OCI-LY7 (cell line): ENCODE data around the gene CENPN. TPM values are rescaled to one million over a fixed set of nuclear protein-coding genes. Genes with fewer than 3 reads are reported as not detected.

ENCODE experiments used
- BruUV-seq: library from RNA; stranded (reverse); fragments of 400-500 nt; replicated peaks from 2 replicates; lab custom pipeline; 2021; lab: Mats Ljungman, UMichigan
- CTCF ChIA-PET: fragments of 300-600 bp; sonication (Branson Sonifier 250); formaldehyde crosslinking; loops from one replicate; lab custom pipeline; 2022; ENCODE audit warnings: antibody characterized with exemption; ENCODE audit not compliant: unreplicated experiment; lab: Charles Lee
- POLR2A ChIA-PET: fragments of 300-600 bp; sonication (Branson Sonifier 250); formaldehyde crosslinking; loops from one replicate; lab custom pipeline; 2022; ENCODE audit warnings: antibody characterized with exemption; lab: Charles Lee
- DNase-seq: peaks from one replicate; pipeline ENCODE4 v3.0.0-alpha.2; 2015; ENCODE audit warnings: low spot score
- H2AFZ ChIP-seq: fragments of 200-600 bp; sonication (generic), shearing (Covaris generic); 2 replicates; pipeline ENCODE4 v1.6.1; 2014; ENCODE audit warnings: mild to moderate bottlenecking, antibody characterized with exemption, low read length, moderate library complexity
- H3K27ac ChIP-seq: fragments of 200-600 bp; sonication (generic); 2 replicates; pipeline ENCODE4 v1.5.1; 2014; ENCODE audit warnings: mixed run types, low read depth, mild to moderate bottlenecking, moderate library complexity, low read length, inconsistent platforms; ENCODE audit not compliant: poor library complexity, severe bottlenecking
- H3K36me3 ChIP-seq: fragments of 200-600 bp; sonication (generic); 2 replicates; pipeline ENCODE4 v1.6.1; 2014; ENCODE audit warnings: mild to moderate bottlenecking, antibody characterized with exemption, low read length, moderate library complexity, mixed read lengths; ENCODE audit not compliant: insufficient read depth
- H3K4me1 ChIP-seq: fragments of 200-600 bp; sonication (generic); 2 replicates; pipeline ENCODE4 v1.5.1; 2014; ENCODE audit warnings: mild to moderate bottlenecking, low read length; ENCODE audit not compliant: insufficient read depth, poor library complexity, severe bottlenecking
- H3K4me2 ChIP-seq: fragments of 200-600 bp; sonication (generic); 2 replicates; pipeline ENCODE4 v1.6.1; 2014; ENCODE audit warnings: mild to moderate bottlenecking, low read length
- H3K4me3 ChIP-seq: fragments of 200-600 bp; sonication (generic); 2 replicates; pipeline ENCODE4 v1.5.1; 2014; ENCODE audit warnings: mild to moderate bottlenecking, low read depth, low read length; ENCODE audit not compliant: poor library complexity, severe bottlenecking
- H3K79me2 ChIP-seq: fragments of 200-600 bp; sonication (generic); 2 replicates; pipeline ENCODE4 v1.6.1; 2016; ENCODE audit warnings: low read depth, mild to moderate bottlenecking, low read length, moderate library complexity, mixed read lengths; ENCODE audit not compliant: insufficient read depth
- H3K9me2 ChIP-seq: fragments of 200-600 bp; sonication (generic); 2 replicates; pipeline ENCODE4 v1.6.1; 2016; ENCODE audit warnings: mild to moderate bottlenecking, low read length, mixed read lengths; ENCODE audit not compliant: insufficient read depth
- H3K9me3 ChIP-seq: fragments of 200-600 bp; sonication (generic); 2 replicates; pipeline ENCODE4 v1.6.1; 2014; ENCODE audit warnings: mild to moderate bottlenecking, mixed run types, low read length, mixed read lengths
- H4K20me1 ChIP-seq: fragments of 200-600 bp; sonication (generic); 2 replicates; pipeline ENCODE4 v1.6.1; 2014; ENCODE audit warnings: mild to moderate bottlenecking, antibody characterized with exemption, low read length, moderate library complexity, mixed read lengths; ENCODE audit not compliant: insufficient read depth
- EZH2phosphoT487 ChIP-seq: fragments of 200-600 bp; sonication (generic); IDR thresholded peaks from 2 replicates; pipeline ENCODE4 v1.6.1; 2018; ENCODE audit warnings: low read depth, borderline replicate concordance, mild to moderate bottlenecking, mixed run types, antibody characterized with exemption, low read length, moderate library complexity, mixed read lengths
- intact Hi-C: fragments of 100-400 bp; cut with micrococcal nuclease; formaldehyde crosslinking; loops from one replicate; pipeline ENCODE4 v1.10.0; 2022; ENCODE audit not compliant: unreplicated experiment
- total RNA-seq, 2 experiments: library from RNA; depleted of rRNA in 1 of 2; stranded (reverse); fragments of >200 nt in 1 of 2; shearing (Covaris generic) in 1 of 2; gene quantifications; 2 replicates each; pipeline ENCODE4 v1.2.3, GENCODE V29; 2014 to 2022
- TF ChIP-seq, protein P1 (sequence below): fragments of 200-600 bp; sonication (generic); conservative IDR thresholded peaks from 2 replicates; pipeline ENCODE4 v1.5.1; 2014; ENCODE audit warnings: mild to moderate bottlenecking, antibody characterized with exemption, low read length, moderate library complexity, mixed read lengths

The CENPN gene
- total RNA-seq, 2 experiments from 2014 or later = 51.8 to 52.4 TPM

DNA sequence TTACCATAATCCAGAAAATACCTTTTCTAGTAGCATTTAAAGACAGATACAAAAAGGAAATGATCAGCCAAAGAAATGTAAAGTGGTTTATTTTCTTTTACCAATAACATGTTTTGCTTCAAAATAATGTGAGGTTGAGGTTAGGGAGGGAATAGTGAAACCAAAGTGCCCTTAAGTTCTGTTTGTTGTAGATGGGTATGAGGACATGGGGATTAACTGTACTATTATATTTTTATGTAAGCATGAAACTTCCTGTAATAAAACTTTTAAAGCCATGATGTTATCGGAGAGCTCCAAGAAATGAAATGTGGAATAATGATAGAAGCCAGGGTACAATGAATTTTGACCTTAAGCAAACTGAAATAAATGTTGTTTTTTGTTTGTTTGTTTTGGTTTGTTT, 60.2 kb downstream of the CENPN start:
- Histone ChIP-seq H3K4me2 (no peak overlapping the region), H3K9me3 (no peaks in the 10 kb centered on the region), H3K4me1 (no peaks in the 10 kb centered on the region), H3K79me2 (no peaks in the 10 kb centered on the region), H4K20me1 (no peaks in the 10 kb centered on the region), H3K9me2 (no peaks in the 10 kb centered on the region), H3K27ac (no peak overlapping the region), H3K4me3 (no peak overlapping the region), H2AFZ (no peak overlapping the region), H3K36me3 (no peaks in the 10 kb centered on the region)
- CTCF ChIA-PET = no interaction called here
- no TSS peak for BruUV-seq
- intact Hi-C loops = no loop called here
- POLR2A ChIA-PET = no interaction called here
- no peak for DNase-seq
- TF ChIP-seq, protein P1, sequence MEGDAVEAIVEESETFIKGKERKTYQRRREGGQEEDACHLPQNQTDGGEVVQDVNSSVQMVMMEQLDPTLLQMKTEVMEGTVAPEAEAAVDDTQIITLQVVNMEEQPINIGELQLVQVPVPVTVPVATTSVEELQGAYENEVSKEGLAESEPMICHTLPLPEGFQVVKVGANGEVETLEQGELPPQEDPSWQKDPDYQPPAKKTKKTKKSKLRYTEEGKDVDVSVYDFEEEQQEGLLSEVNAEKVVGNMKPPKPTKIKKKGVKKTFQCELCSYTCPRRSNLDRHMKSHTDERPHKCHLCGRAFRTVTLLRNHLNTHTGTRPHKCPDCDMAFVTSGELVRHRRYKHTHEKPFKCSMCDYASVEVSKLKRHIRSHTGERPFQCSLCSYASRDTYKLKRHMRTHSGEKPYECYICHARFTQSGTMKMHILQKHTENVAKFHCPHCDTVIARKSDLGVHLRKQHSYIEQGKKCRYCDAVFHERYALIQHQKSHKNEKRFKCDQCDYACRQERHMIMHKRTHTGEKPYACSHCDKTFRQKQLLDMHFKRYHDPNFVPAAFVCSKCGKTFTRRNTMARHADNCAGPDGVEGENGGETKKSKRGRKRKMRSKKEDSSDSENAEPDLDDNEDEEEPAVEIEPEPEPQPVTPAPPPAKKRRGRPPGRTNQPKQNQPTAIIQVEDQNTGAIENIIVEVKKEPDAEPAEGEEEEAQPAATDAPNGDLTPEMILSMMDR = no peak
- no peak for TF ChIP-seq EZH2phosphoT487

DNA sequence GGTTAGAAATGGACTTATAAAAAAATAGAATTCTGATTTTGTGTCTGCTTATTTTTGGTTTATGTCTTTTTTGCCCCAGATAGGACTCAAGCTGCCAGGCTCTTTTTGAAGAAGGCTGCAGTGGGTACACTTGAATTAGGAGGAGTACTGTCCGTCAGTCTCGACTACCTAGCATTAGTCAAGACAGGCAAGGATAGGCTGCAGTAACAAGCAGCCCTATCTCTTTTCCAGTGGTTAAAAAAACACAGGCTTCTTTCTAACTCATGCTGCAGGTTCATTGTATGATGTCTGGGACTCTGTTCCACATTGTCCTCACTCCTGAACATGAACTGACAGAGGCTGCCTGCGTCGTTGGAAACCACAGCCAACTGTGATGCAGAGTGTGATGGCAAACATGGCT, 62.0 kb downstream of the CENPN start:
- Histone ChIP-seq H3K9me3 (no peaks in the 10 kb centered on the region), H3K36me3 (no peaks in the 10 kb centered on the region), H3K4me2 (no peak overlapping the region), H2AFZ (no peak overlapping the region), H3K27ac (no peak overlapping the region), H3K9me2 (no peaks in the 10 kb centered on the region), H3K79me2 (no peaks in the 10 kb centered on the region), H3K4me1 (no peaks in the 10 kb centered on the region), H3K4me3 (no peak overlapping the region), H4K20me1 (no peaks in the 10 kb centered on the region)
- no peak for DNase-seq
- BruUV-seq = no TSS peak
- ChIA-PET CTCF (no interaction called here), POLR2A (no interaction called here)
- TF ChIP-seq, protein P1 = no peak
- TF ChIP-seq EZH2phosphoT487 = no peak
- intact Hi-C loops = no loop called here

DNA sequence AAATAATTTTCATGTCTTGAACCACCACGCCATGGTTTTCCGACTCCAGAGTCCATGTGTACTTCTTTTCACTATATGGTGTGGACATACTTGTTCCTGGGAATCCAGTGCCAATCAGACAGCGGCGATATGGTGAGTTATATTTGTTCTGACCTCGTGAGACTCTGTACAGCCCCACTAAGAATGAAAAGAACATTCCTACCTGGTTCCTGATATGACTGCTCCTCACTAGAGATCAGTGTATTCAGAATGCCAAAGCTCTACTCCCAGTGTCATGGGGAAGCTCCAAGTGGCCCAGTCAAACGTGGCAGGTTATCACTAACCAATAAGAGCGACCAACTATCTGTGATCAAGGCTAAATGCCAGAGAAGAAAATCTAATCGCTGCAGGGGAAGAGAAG, 64.0 kb downstream of the CENPN start:
- DNase-seq = no peak
- H3K4me3 ChIP-seq = no peak overlapping the region
- no peak overlapping the region for H2AFZ ChIP-seq
- BruUV-seq = no TSS peak
- no peak overlapping the region for H3K4me2 ChIP-seq
- TF ChIP-seq, protein P1 = no peak
- no peak for TF ChIP-seq EZH2phosphoT487
- H3K9me3 ChIP-seq = no peaks in the 10 kb centered on the region
- intact Hi-C loops = no loop called here
- H3K4me1 ChIP-seq = peaks cover 4% of the 10 kb centered on the region
- no peaks in the 10 kb centered on the region for H4K20me1 ChIP-seq
- CTCF ChIA-PET = no interaction called here
- no peaks in the 10 kb centered on the region for H3K79me2 ChIP-seq
- no peaks in the 10 kb centered on the region for H3K36me3 ChIP-seq
- no peak overlapping the region for H3K27ac ChIP-seq
- POLR2A ChIA-PET = no interaction called here
- no peaks in the 10 kb centered on the region for H3K9me2 ChIP-seq
